K562 (cell line): Measurements from ENCODE around the gene HPSE2. TPM values are rescaled to one million over a fixed set of nuclear protein-coding genes. Genes with fewer than 3 reads are reported as not detected.

Experiments used
- ATAC-seq: fragments of 200-7000 bp; cut with Tn5 transposase; 3 replicates; pipeline ENCODE4 v1.9.1; 2020; ENCODE audit warnings: moderate library complexity
- BruUV-seq: library from RNA; stranded (reverse); fragments of 400-500 nt; replicated peaks from 2 replicates; lab custom pipeline; 2021; lab: Mats Ljungman, UMichigan
- CTCF ChIA-PET: fragments of 300-600 bp; formaldehyde crosslinking; extraction: SDS; loops from one replicate; lab custom pipeline; 2021; ENCODE audit warnings: low intra/inter-chr PET ratio; lab: Yijun Ruan, JAX
- POLR2A ChIA-PET: fragments of 300-600, 350-650 bp; sonication (Branson Sonifier 250); formaldehyde crosslinking; extraction: SDS; loops from one replicate; lab custom pipeline; 2021; ENCODE audit warnings: antibody characterized with exemption, inconsistent platforms; lab: Yijun Ruan, JAX
- DNase-seq, 4 experiments: peaks; one replicate each; pipeline versions ENCODE4 v3.0.0 to v3.0.0-alpha.2; 2011 to 2018; ENCODE audit warnings: low spot score in 3 of 4, mixed read lengths in 3 of 4; ENCODE audit errors: extremely low read depth in 1 of 4
- FAIRE-seq: peaks from 2 replicates; lab custom pipeline; 2011; peaks lifted over from hg19 to GRCh38; lab: Jason Lieb, UNC
- H2AFZ ChIP-seq: 2 replicates; pipeline ENCODE4 v1.6.0; 2011; ENCODE audit warnings: low read depth, low read length, control low read depth, inconsistent platforms
- H3K27ac ChIP-seq: fragments of 200-600 bp; 3 replicates; pipeline ENCODE4 v1.8.0; 2011; ENCODE audit warnings: low read depth, mild to moderate bottlenecking, control low read depth, inconsistent platforms, low read length, moderate library complexity, mixed read lengths; ENCODE audit errors: extremely low read depth
- H3K27me3 ChIP-seq, 2 experiments: fragments of 300-600 bp in 1 of 2; 2 replicates in 1 of 2; 3 replicates in 1 of 2; pipeline versions ENCODE4 v1.6.0 to v1.8.0; 2011; ENCODE audit warnings: inconsistent platforms in 2 of 2, low read length in 2 of 2, mild to moderate bottlenecking in 1 of 2, mixed read lengths in 1 of 2, moderate library complexity in 1 of 2; ENCODE audit not compliant: control insufficient read depth in 2 of 2, insufficient read depth in 2 of 2
- H3K36me3 ChIP-seq: fragments of 300-600 bp; 3 replicates; pipeline ENCODE4 v1.8.0; 2011; ENCODE audit warnings: mild to moderate bottlenecking, low read length, inconsistent platforms; ENCODE audit not compliant: control insufficient read depth, insufficient read depth
- H3K4me1 ChIP-seq, 2 experiments: fragments of 200-600 bp in 1 of 2; replicated peaks in 1 of 2; 2 replicates in 1 of 2; 3 replicates in 1 of 2; pipeline versions ENCODE4 v1.5.1 to v1.8.0; 2011; ENCODE audit warnings: inconsistent platforms in 2 of 2, low read length in 2 of 2, mild to moderate bottlenecking in 1 of 2, mixed read lengths in 1 of 2, moderate library complexity in 1 of 2; ENCODE audit not compliant: control insufficient read depth in 2 of 2, insufficient read depth in 2 of 2
- H3K4me2 ChIP-seq: 2 replicates; pipeline ENCODE4 v1.6.1; 2011; ENCODE audit warnings: low read length, control low read depth, inconsistent platforms, mixed read lengths; ENCODE audit not compliant: insufficient read depth
- H3K4me3 ChIP-seq: fragments of 200-600 bp; sonication (generic), shearing (Covaris generic); 2 replicates; pipeline ENCODE4 v1.5.1; 2016; ENCODE audit warnings: control low read depth, inconsistent platforms
- H3K79me2 ChIP-seq: fragments of 200-600 bp; 3 replicates; pipeline ENCODE4 v1.8.0; 2011; ENCODE audit warnings: low read length, inconsistent platforms; ENCODE audit not compliant: control insufficient read depth, insufficient read depth
- H3K9ac ChIP-seq, 2 experiments: 2 replicates each; pipeline versions ENCODE4 v1.6.0 to v1.6.1; 2011; ENCODE audit warnings: low read depth in 2 of 2, low read length in 2 of 2, control low read depth in 1 of 2, inconsistent platforms in 1 of 2, mild to moderate bottlenecking in 1 of 2, mixed read lengths in 1 of 2; ENCODE audit not compliant: insufficient read depth in 1 of 2
- H3K9me1 ChIP-seq: one replicate; pipeline ENCODE4 v1.6.0; 2011; ENCODE audit warnings: inconsistent platforms, mild to moderate bottlenecking, low read length, moderate library complexity; ENCODE audit not compliant: control insufficient read depth, insufficient read depth
- H3K9me3 ChIP-seq: replicated peaks from 2 replicates; pipeline ENCODE4 v1.5.1; 2011; ENCODE audit warnings: low read depth, low read length, inconsistent platforms; ENCODE audit not compliant: control insufficient read depth, insufficient read depth
- H4K20me1 ChIP-seq: replicated peaks from 2 replicates; pipeline ENCODE4 v1.6.1; 2011; ENCODE audit warnings: low read length, inconsistent platforms, mixed read lengths; ENCODE audit not compliant: control insufficient read depth, insufficient read depth
- ATF3 ChIP-seq, 2 experiments: fragments of 450-650 bp in 1 of 2; sonication (generic) in 1 of 2; formaldehyde crosslinking in 1 of 2; IDR thresholded peaks in 1 of 2; conservative IDR thresholded peaks in 1 of 2; 2 replicates each; pipeline versions ENCODE4 v1.6.1 to v1.8.1; 2016 to 2023; ENCODE audit warnings: mild to moderate bottlenecking in 2 of 2, moderate library complexity in 2 of 2, inconsistent platforms in 1 of 2, missing genetic modification reagents in 1 of 2
- CBX1 ChIP-seq: sonication (generic); IDR thresholded peaks from 2 replicates; pipeline ENCODE4 v1.6.1; 2016; ENCODE audit warnings: antibody characterized with exemption, low read depth, mild to moderate bottlenecking
- FOSL1 ChIP-seq: fragments of 200-800 bp; sonication (Bioruptor generic); conservative IDR thresholded peaks from 2 replicates; pipeline ENCODE4 v1.6.1; 2016; ENCODE audit warnings: missing genetic modification characterization, missing compliant biosample characterization
- HES1 ChIP-seq: fragments of 450-650 bp; IDR thresholded peaks from 2 replicates; pipeline ENCODE4 v1.6.1; 2016; ENCODE audit warnings: low read depth, mild to moderate bottlenecking, moderate library complexity
- NR3C1 ChIP-seq: sonication (generic); formaldehyde crosslinking; IDR thresholded peaks from 2 replicates; pipeline ENCODE4 v1.8.1; 2022; ENCODE audit warnings: missing genetic modification reagents
- PRPF4 ChIP-seq: fragments of 200-400 bp; formaldehyde crosslinking; IDR thresholded peaks from one replicate; pipeline ENCODE4 v1.6.1; 2017; ENCODE audit warnings: low read length, low read depth, mild to moderate bottlenecking; ENCODE audit not compliant: insufficient read depth, poor library complexity, severe bottlenecking
- TAF9B ChIP-seq: fragments of 450-650 bp; IDR thresholded peaks from 2 replicates; pipeline ENCODE4 v1.6.1; 2018; ENCODE audit warnings: mild to moderate bottlenecking; ENCODE audit not compliant: partially characterized antibody
- THAP7 ChIP-seq: fragments of 250-450 bp; sonication (Bioruptor Pico); IDR thresholded peaks from 2 replicates; pipeline ENCODE4 v1.5.0; 2021
- USF1 ChIP-seq: sonication (generic); formaldehyde crosslinking; IDR thresholded peaks from 2 replicates; pipeline ENCODE4 v1.9.0; 2022; ENCODE audit warnings: mild to moderate bottlenecking, missing genetic modification reagents
- XRCC5 ChIP-seq: fragments of 200-400 bp; formaldehyde crosslinking; IDR thresholded peaks from 2 replicates; pipeline ENCODE4 v1.6.1; 2017; ENCODE audit warnings: low read depth, mild to moderate bottlenecking, low read length
- ZNF24 ChIP-seq: fragments of 450-650 bp; IDR thresholded peaks from 2 replicates; pipeline ENCODE4 v1.6.1; 2016
- ZNF518B ChIP-seq: fragments of 250-450 bp; sonication (Bioruptor Pico); IDR thresholded peaks from 2 replicates; pipeline ENCODE4 v1.5.0; 2021; ENCODE audit warnings: mild to moderate bottlenecking, moderate library complexity
- ZNF561 ChIP-seq: fragments of 450-650 bp; formaldehyde crosslinking; conservative IDR thresholded peaks from 2 replicates; pipeline ENCODE4 v1.4.0; 2020; ENCODE audit warnings: mild to moderate bottlenecking, moderate library complexity
- ZNF740 ChIP-seq, 3 experiments: fragments of 200-800 bp in 1 of 3; sonication (Bioruptor generic) in 1 of 3; sonication (generic) in 1 of 3; formaldehyde crosslinking in 1 of 3; IDR thresholded peaks; 2 replicates each; pipeline versions ENCODE4 v1.6.1 to v1.8.0; 2016 to 2022; ENCODE audit warnings: mild to moderate bottlenecking in 2 of 3, missing compliant biosample characterization in 2 of 3, missing genetic modification characterization in 2 of 3, missing genetic modification reagents in 1 of 3
- WGBS: fragments of 100-300 bp; shearing (Covaris generic); methylation state at CpG from one replicate; pipeline ENCODE4 v1.1.6; 2016; ENCODE audit warnings: low coverage, mixed read lengths; ENCODE audit not compliant: insufficient coverage; ENCODE audit errors: missing lambda C conversion rate; 5-methylcytosine and 5-hydroxymethylcytosine counted together
- in situ Hi-C: fragments of 300-500 bp; cut with MboI; formaldehyde crosslinking; loops from 4 replicates; pipeline ENCODE4 v1.15.0; 2018; ENCODE audit warnings: inconsistent platforms, mixed read lengths
- intact Hi-C: fragments of 100-400 bp; cut with micrococcal nuclease; formaldehyde crosslinking; loops from 2 replicates; pipeline ENCODE4 v1.14.2; 2022
- polyA plus RNA-seq, 8 experiments: library from polyadenylated mRNA; depleted of rRNA in 4 of 8; stranded (reverse) in 5 of 8; unstranded in 3 of 8; fragments of >200 nt; fragmentation: Nextera tagmentation in 2 of 8; fragmentation: Illumina TruSeq in 1 of 8; extraction: Ambion mirVana in 2 of 8; extraction: Trizol in 1 of 8; gene quantifications; 2 replicates each; pipeline versions ENCODE4 v1.2.1 to v1.2.3, GENCODE V29; 2011 to 2014; ENCODE audit warnings: inconsistent platforms in 1 of 8, missing spikeins in 1 of 8
- total RNA-seq, 7 experiments: library from RNA; depleted of rRNA in 6 of 7; stranded (reverse); fragments of >200 nt in 6 of 7; fragmentation: Illumina TruSeq in 2 of 7; extraction: Trizol in 2 of 7; gene quantifications; 2 replicates each; pipeline versions ENCODE4 v1.2.1 to v1.2.3, GENCODE V29; 2011 to 2021; ENCODE audit warnings: low replicate concordance in 1 of 7

Gene HPSE2
- total and polyA plus RNA-seq, 9 of the 15 experiments (the other 6 are each of a cell fraction or from before 2014, with no cell fraction given) = 0.03 to 0.10 (median 0.04) TPM; not detected in 2

- Histone ChIP-seq H3K4me2 (no peak overlapping the region), H3K36me3 (no peaks in the 10 kb centered on the region), H3K4me3 (no peak overlapping the region), H3K9me1 (no peaks in the 10 kb centered on the region), H4K20me1 (no peaks in the 10 kb centered on the region), H3K79me2 (no peaks in the 10 kb centered on the region), H3K9me3 (no peaks in the 10 kb centered on the region), H3K4me1 (no peaks in the 10 kb centered on the region), H3K27me3 (no peaks in the 10 kb centered on the region; a peak in 1 of 5 replicates), H3K27ac (no peak overlapping the region), H3K9ac (no peak overlapping the region), H2AFZ (no peak overlapping the region)
- POLR2A ChIA-PET = no interaction called here
- no TSS peak for BruUV-seq
- WGBS = 27% methylated on average over 3 of the region's 3 CpGs
- CTCF ChIA-PET = no interaction called here
- in situ Hi-C loops (no loop called here), intact Hi-C loops (no loop called here)
- FAIRE-seq = peak; percentile 19
- DNase-seq = no peak
- no peak for ATAC-seq
- TF ChIP-seq XRCC5 (no peak), ZNF740 (CRISPR knock-in tag; IDR thresholded peaks at IDR 0.05) (no peak), ZNF740 (tag; IDR thresholded peaks at IDR 0.05) (no peak), TAF9B (no peak), ZNF518B (CRISPR knock-in tag) (no peak), USF1 (CRISPR knock-in tag) (no peak), NR3C1 (CRISPR knock-in tag) (no peak), ZNF24 (no peak), CBX1 (no peak), HES1 (no peak), FOSL1 (no peak), ATF3 (IDR thresholded peaks at IDR 0.05) (no peak), ATF3 (CRISPR knock-in tag; conservative IDR thresholded peaks at IDR 0.05) (no peak), ZNF561 (CRISPR knock-in tag) (no peak), PRPF4 (no peak), THAP7 (CRISPR knock-in tag) (no peak)
Measured at GRCh38 chr10:98832196-98832595, 403.5 kb downstream of the HPSE2 start.
